K562 (cell line): ENCODE data around the gene BMI1. TPM values are rescaled to one million over a fixed set of nuclear protein-coding genes. Genes with fewer than 3 reads are reported as not detected.

Source experiments
- CHD2 ChIP-seq: IDR thresholded peaks from 2 replicates; pipeline ENCODE4 v1.6.1; 2011; ENCODE audit warnings: low read depth, low read length
- FIP1L1 ChIP-seq: fragments of 200-400 bp; formaldehyde crosslinking; IDR thresholded peaks from 2 replicates; pipeline ENCODE4 v1.6.1; 2018; ENCODE audit warnings: mild to moderate bottlenecking, low read depth, low read length; ENCODE audit not compliant: poor library complexity, severe bottlenecking
- KDM1A ChIP-seq, 2 experiments: fragments of 450-650 bp; IDR thresholded peaks; 2 replicates each; pipeline ENCODE4 v1.6.1; 2016; ENCODE audit warnings: mild to moderate bottlenecking in 2 of 2
- KDM2B ChIP-seq: fragments of 250-450 bp; sonication (Bioruptor Pico); IDR thresholded peaks from 2 replicates; pipeline ENCODE4 v1.8.0; 2021; ENCODE audit warnings: mild to moderate bottlenecking, moderate library complexity
- MCM5 ChIP-seq: fragments of 450-650 bp; IDR thresholded peaks from 2 replicates; pipeline ENCODE4 v1.6.1; 2016; ENCODE audit warnings: low read depth
- MEF2D ChIP-seq: conservative IDR thresholded peaks from 2 replicates; pipeline ENCODE4 v1.6.1; 2016; ENCODE audit warnings: low read depth, missing genetic modification characterization, missing compliant biosample characterization
- RBM22 ChIP-seq: fragments of 200-400 bp; formaldehyde crosslinking; IDR thresholded peaks from 2 replicates; pipeline ENCODE4 v1.6.1; 2018; ENCODE audit warnings: low read length, low read depth; ENCODE audit not compliant: poor library complexity, severe bottlenecking
- SNIP1 ChIP-seq: fragments of 450-650 bp; IDR thresholded peaks from 2 replicates; pipeline ENCODE4 v1.7.1; 2017; ENCODE audit warnings: low read depth, mild to moderate bottlenecking
- TBL1XR1 ChIP-seq, 2 experiments: IDR thresholded peaks; 2 replicates each; pipeline ENCODE4 v1.6.1; 2012; ENCODE audit warnings: improper control_type of control experiment in 2 of 2, low read length in 2 of 2, mild to moderate bottlenecking in 1 of 2
- TSC22D4 ChIP-seq: fragments of 450-650 bp; IDR thresholded peaks from 2 replicates; pipeline ENCODE4 v1.6.1; 2016; ENCODE audit warnings: missing genetic modification characterization, missing biosample characterization, control low read depth
- ZKSCAN1 ChIP-seq: fragments of 150-350 bp; IDR thresholded peaks from 2 replicates; pipeline ENCODE4 v1.6.1; 2016; ENCODE audit warnings: low read depth, low read length
- ZNF785 ChIP-seq: fragments of 250-450 bp; sonication (Bioruptor Pico); IDR thresholded peaks from 2 replicates; pipeline ENCODE4 v1.4.0; 2020; ENCODE audit warnings: mild to moderate bottlenecking
- polyA plus RNA-seq, 8 experiments: library from polyadenylated mRNA; depleted of rRNA in 4 of 8; stranded (reverse) in 5 of 8; unstranded in 3 of 8; fragments of >200 nt; fragmentation: Nextera tagmentation in 2 of 8; fragmentation: Illumina TruSeq in 1 of 8; extraction: Ambion mirVana in 2 of 8; extraction: Trizol in 1 of 8; gene quantifications; 2 replicates each; pipeline versions ENCODE4 v1.2.1 to v1.2.3, GENCODE V29; 2011 to 2014; ENCODE audit warnings: inconsistent platforms in 1 of 8, missing spikeins in 1 of 8
- total RNA-seq, 7 experiments: library from RNA; depleted of rRNA in 6 of 7; stranded (reverse); fragments of >200 nt in 6 of 7; fragmentation: Illumina TruSeq in 2 of 7; extraction: Trizol in 2 of 7; gene quantifications; 2 replicates each; pipeline versions ENCODE4 v1.2.1 to v1.2.3, GENCODE V29; 2011 to 2021; ENCODE audit warnings: low replicate concordance in 1 of 7
- TF ChIP-seq, protein P1 (sequence below): sonication (generic); formaldehyde crosslinking; IDR thresholded peaks from 2 replicates; pipeline ENCODE4 v1.8.1; 2023; ENCODE audit warnings: mild to moderate bottlenecking, missing genetic modification reagents
- TF ChIP-seq, protein P2 (sequence below), 2 experiments: IDR thresholded peaks; 2 replicates each; pipeline ENCODE4 v1.6.1; 2012; ENCODE audit warnings: improper control_type of control experiment in 2 of 2, low read depth in 2 of 2, low read length in 2 of 2, borderline replicate concordance in 1 of 2
- TF ChIP-seq, protein P3 (sequence below): sonication (generic); formaldehyde crosslinking; IDR thresholded peaks from 2 replicates; pipeline ENCODE4 v1.8.0; 2022; ENCODE audit warnings: missing genetic modification reagents, mild to moderate bottlenecking, moderate library complexity, borderline replicate concordance
- TF ChIP-seq, protein P4 (sequence below): fragments of 450-650 bp; formaldehyde crosslinking; IDR thresholded peaks from 2 replicates; pipeline ENCODE4 v1.4.0; 2020; ENCODE audit warnings: mild to moderate bottlenecking, mixed read lengths

BMI1 gene
- total and polyA plus RNA-seq, 9 of the 15 experiments (the other 6 are each of a cell fraction or from before 2014, with no cell fraction given): 21.4 to 103 (median 70.8) TPM

DNA sequence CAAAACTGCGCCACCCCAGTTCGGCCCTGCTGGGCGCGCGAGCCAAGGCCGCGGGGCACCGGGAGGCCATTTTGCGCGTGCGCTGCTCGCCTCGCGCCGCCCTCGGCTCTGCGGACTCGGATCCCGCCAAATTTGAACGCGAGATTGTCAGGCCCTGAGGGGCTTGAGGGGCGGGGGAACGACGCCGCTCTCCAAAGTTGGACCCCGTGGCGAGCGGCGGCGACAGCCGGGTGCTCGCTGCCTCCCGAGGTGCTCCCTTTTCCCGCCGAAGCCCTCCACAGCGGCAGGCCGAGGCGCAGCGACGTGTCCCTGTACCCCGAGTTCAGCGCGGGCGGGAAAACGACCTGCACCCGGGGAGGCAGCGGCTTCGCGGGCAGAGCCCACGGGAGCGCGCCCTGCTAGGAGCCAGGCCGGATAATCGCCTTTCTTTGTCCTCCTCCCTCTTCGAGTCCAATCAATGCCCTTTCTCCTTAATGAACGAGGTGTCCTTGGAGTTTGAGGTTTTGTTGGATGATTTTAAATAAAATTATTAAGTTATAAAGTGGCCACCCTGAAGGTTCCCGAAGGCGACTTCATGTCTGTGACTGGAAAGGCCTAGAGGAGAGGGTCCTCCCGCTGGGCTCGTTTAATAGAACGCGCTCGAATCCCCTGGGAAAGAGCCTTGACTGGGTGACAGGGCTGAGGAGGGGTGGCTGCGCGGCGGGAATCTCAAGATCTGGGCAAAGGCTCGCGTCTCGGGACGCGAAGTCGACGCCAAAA, 13.7 kb downstream of the BMI1 start (continued):
- no peak for TF ChIP-seq RBM22
- peak; percentile 23 for TF ChIP-seq FIP1L1
- TF ChIP-seq, protein P1, sequence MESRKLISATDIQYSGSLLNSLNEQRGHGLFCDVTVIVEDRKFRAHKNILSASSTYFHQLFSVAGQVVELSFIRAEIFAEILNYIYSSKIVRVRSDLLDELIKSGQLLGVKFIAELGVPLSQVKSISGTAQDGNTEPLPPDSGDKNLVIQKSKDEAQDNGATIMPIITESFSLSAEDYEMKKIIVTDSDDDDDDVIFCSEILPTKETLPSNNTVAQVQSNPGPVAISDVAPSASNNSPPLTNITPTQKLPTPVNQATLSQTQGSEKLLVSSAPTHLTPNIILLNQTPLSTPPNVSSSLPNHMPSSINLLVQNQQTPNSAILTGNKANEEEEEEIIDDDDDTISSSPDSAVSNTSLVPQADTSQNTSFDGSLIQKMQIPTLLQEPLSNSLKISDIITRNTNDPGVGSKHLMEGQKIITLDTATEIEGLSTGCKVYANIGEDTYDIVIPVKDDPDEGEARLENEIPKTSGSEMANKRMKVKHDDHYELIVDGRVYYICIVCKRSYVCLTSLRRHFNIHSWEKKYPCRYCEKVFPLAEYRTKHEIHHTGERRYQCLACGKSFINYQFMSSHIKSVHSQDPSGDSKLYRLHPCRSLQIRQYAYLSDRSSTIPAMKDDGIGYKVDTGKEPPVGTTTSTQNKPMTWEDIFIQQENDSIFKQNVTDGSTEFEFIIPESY (CRISPR knock-in tag): peak; percentile 69
- TF ChIP-seq TBL1XR1 (IDR thresholded peaks at IDR 0.05; ENCODE audit: low read length in 2 of 2): no peak
- TF ChIP-seq MEF2D (tag): no peak
- no peak for TF ChIP-seq KDM2B (CRISPR knock-in tag)
- no peak for TF ChIP-seq CHD2
- no peak for TF ChIP-seq TSC22D4 (tag)
- TF ChIP-seq ZNF785: no peak
- TF ChIP-seq, protein P2, sequence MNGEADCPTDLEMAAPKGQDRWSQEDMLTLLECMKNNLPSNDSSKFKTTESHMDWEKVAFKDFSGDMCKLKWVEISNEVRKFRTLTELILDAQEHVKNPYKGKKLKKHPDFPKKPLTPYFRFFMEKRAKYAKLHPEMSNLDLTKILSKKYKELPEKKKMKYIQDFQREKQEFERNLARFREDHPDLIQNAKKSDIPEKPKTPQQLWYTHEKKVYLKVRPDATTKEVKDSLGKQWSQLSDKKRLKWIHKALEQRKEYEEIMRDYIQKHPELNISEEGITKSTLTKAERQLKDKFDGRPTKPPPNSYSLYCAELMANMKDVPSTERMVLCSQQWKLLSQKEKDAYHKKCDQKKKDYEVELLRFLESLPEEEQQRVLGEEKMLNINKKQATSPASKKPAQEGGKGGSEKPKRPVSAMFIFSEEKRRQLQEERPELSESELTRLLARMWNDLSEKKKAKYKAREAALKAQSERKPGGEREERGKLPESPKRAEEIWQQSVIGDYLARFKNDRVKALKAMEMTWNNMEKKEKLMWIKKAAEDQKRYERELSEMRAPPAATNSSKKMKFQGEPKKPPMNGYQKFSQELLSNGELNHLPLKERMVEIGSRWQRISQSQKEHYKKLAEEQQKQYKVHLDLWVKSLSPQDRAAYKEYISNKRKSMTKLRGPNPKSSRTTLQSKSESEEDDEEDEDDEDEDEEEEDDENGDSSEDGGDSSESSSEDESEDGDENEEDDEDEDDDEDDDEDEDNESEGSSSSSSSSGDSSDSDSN (IDR thresholded peaks at IDR 0.05; ENCODE audit: borderline replicate concordance in 1 of 2, low read depth in 2 of 2, low read length in 2 of 2): no peak
- TF ChIP-seq SNIP1: no peak
- TF ChIP-seq ZKSCAN1: no peak
- TF ChIP-seq, protein P3, sequence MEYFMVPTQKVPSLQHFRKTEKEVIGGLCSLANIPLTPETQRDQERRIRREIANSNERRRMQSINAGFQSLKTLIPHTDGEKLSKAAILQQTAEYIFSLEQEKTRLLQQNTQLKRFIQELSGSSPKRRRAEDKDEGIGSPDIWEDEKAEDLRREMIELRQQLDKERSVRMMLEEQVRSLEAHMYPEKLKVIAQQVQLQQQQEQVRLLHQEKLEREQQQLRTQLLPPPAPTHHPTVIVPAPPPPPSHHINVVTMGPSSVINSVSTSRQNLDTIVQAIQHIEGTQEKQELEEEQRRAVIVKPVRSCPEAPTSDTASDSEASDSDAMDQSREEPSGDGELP: no peak
- no peak for TF ChIP-seq MCM5
- TF ChIP-seq, protein P4, sequence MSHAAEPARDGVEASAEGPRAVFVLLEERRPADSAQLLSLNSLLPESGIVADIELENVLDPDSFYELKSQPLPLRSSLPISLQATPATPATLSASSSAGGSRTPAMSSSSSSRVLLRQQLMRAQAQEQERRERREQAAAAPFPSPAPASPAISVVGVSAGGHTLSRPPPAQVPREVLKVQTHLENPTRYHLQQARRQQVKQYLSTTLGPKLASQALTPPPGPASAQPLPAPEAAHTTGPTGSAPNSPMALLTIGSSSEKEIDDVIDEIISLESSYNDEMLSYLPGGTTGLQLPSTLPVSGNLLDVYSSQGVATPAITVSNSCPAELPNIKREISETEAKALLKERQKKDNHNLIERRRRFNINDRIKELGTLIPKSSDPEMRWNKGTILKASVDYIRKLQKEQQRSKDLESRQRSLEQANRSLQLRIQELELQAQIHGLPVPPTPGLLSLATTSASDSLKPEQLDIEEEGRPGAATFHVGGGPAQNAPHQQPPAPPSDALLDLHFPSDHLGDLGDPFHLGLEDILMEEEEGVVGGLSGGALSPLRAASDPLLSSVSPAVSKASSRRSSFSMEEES (CRISPR knock-in tag): no peak
- TF ChIP-seq KDM1A (IDR thresholded peaks at IDR 0.05): no peak
